Measurements from ENCODE around the gene MRGPRX2. TPM values are rescaled to one million over a fixed set of nuclear protein-coding genes. Genes with fewer than 3 reads are reported as not detected.
A peak's percentile ranks its signal among the peaks of the same experiment; 100 is the strongest.

The MRGPRX2 gene
- not detected for total RNA-seq
- polyA plus RNA-seq = not detected

DNA sequence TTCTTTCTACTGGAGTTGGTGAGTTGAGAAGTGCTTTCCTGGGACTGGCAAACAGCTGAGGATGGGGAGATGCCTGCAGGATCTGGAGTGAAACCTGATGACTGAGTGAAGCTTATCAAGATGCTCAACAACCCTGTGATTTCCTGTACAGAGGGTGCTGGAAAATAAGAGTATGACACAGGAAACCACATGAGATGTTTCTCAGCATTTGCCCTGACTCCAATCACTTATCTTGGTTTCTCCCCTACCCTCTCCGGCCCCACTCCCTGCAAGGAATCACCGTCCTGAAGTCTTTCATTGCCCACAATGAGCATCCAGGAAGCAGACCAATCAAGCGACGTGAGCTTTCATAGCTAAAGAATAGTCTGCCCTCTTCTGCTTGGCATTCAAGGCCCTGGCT, at the start of gene MRGPRX2:
MRGPRX2 (minus strand) TSS at position 89 of the 400 bp plus-strand sequence. CDS start 4,315 bp downstream, outside the sequence.
- no peaks in the 10 kb centered on the region for H3K36me3 ChIP-seq (ENCODE audit: insufficient read depth, low read length)
- no peaks in the 10 kb centered on the region for H3K27me3 ChIP-seq (ENCODE audit: insufficient read depth, low read length)
- H3K4me3 ChIP-seq (ENCODE audit: low read length in 2 of 2) = no peak within 1 kb of the TSS
- intact Hi-C loops (cut with micrococcal nuclease) = no loop called here
- CTCF ChIA-PET (ENCODE audit: partially characterized antibody) = interaction anchor here (1.2 to 7.1 kb wide), 3 partner anchors 8 to 16 kb away, joined by 4 to 50 read pairs (median 41); no protein-coding TSS in a partner anchor
- Mint-ChIP-seq H3K4me1 (peaks cover 15 to 29% (median 21%) of the 10 kb centered on the region in 4 donors), H3K9me3 (peaks cover 0 to 2% (median 0%) of the 10 kb centered on the region in 8 donors), H3K27me3 (peaks cover 0 to under 1% of the 10 kb centered on the region in 2 donors), H3K36me3 (no peaks in the 10 kb centered on the region), H3K4me3 (peak within 1 kb of the TSS in 7 of 8 donors; percentile 4 to 70 (median 35)), H3K27ac (peak within 1 kb of the TSS in 5 of 7 donors; percentile 25 to 71 (median 54))
- POLR2A ChIA-PET (ENCODE audit: partially characterized antibody) = no interaction called here
- H3K4me1 ChIP-seq (ENCODE audit: insufficient read depth, low read length) = peaks cover 20% of the 10 kb centered on the region
- no peak within 1 kb of the TSS for H3K27ac ChIP-seq (ENCODE audit: low read depth, low read length)
- H3K9me3 ChIP-seq (ENCODE audit: control insufficient read depth in 1 of 2, low read length in 2 of 2) = no peaks in the 10 kb centered on the region
- peak in 1 of 5 donors; percentile 1 for DNase-seq

DNA sequence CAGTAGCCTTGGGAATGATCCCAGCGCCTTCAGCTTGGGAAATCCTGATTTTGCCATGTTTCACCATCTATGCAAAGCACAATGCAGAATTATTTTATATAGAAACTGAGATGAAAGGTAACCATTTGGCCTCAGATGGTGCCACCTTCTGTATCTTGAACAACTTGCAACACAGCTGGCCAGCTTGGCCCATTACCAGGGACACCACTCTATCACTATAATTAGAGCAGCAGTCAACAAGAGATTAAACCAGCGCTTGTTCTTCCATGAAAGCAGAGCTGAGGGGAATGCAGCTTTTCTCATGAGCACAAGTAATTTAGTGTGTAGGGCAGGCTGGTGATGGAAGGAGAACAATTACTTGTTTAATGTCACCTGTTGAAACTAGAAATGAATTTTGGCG, 49.8 kb upstream of the MRGPRX2 start:
- Histone ChIP-seq H3K4me3 (ENCODE audit: low read length in 2 of 2) (no peak overlapping the region), H3K27me3 (ENCODE audit: insufficient read depth, low read length) (no peaks in the 10 kb centered on the region), H3K4me1 (ENCODE audit: insufficient read depth, low read length) (no peaks in the 10 kb centered on the region), H3K27ac (ENCODE audit: low read depth, low read length) (no peak overlapping the region), H3K9me3 (ENCODE audit: control insufficient read depth in 1 of 2, low read length in 2 of 2) (no peaks in the 10 kb centered on the region), H3K36me3 (ENCODE audit: insufficient read depth, low read length) (no peaks in the 10 kb centered on the region)
- ChIA-PET CTCF (ENCODE audit: partially characterized antibody) (interaction anchor here (0.7 to 4.0 kb wide), 2 partner anchors 33 to 39 kb away, joined by 3 to 16 read pairs; no protein-coding TSS in a partner anchor), POLR2A (ENCODE audit: partially characterized antibody) (no interaction called here)
- intact Hi-C loops (cut with micrococcal nuclease) = no loop called here
- Mint-ChIP-seq H3K36me3 (no peaks in the 10 kb centered on the region), H3K9me3 (no peaks in the 10 kb centered on the region), H3K27ac (no peak overlapping the region), H3K27me3 (peaks cover 3 to 16% of the 10 kb centered on the region in 2 donors), H3K4me1 (no peaks in the 10 kb centered on the region), H3K4me3 (no peak overlapping the region)
- DNase-seq = no peak

DNA sequence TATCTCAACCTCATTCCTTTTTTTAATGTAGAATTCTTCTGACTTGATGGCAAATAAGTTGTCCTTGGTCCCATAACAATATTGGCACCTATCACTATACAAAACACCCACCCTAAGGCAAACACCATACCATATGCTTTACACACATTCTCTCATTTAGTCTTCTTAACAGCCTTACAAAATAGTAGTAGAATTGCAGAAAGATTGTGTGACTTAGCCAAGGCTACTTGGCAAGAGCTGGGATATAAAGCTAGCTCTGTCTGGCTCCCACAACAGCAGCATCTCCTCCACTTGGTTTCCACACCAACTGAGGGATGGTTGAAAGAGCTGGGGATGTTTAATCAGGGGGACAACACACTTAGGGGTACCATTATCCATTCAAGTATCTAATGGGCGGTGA, 46.6 kb upstream of the MRGPRX2 start:
- Mint-ChIP-seq H3K4me1 (no peaks in the 10 kb centered on the region), H3K27ac (no peak overlapping the region), H3K27me3 (peaks cover 5 to 16% of the 10 kb centered on the region in 2 donors), H3K9me3 (peaks cover 0 to 2% (median 0%) of the 10 kb centered on the region in 8 donors), H3K4me3 (peak overlapping the region in 1 of 8 donors; percentile 10), H3K36me3 (no peaks in the 10 kb centered on the region)
- H3K9me3 ChIP-seq (ENCODE audit: control insufficient read depth in 1 of 2, low read length in 2 of 2) = no peaks in the 10 kb centered on the region
- no peaks in the 10 kb centered on the region for H3K4me1 ChIP-seq (ENCODE audit: insufficient read depth, low read length)
- ChIA-PET POLR2A (ENCODE audit: partially characterized antibody) (interaction anchor here (1.0 kb wide), 1 partner anchor 13 kb away, joined by 3 read pairs; no protein-coding TSS in a partner anchor), CTCF (ENCODE audit: partially characterized antibody) (interaction anchor here (0.8 kb wide), 1 partner anchor 26 kb away, joined by 3 read pairs; no protein-coding TSS in a partner anchor)
- no peak for DNase-seq
- intact Hi-C loops (cut with micrococcal nuclease) = no loop called here
- H3K36me3 ChIP-seq (ENCODE audit: insufficient read depth, low read length) = no peaks in the 10 kb centered on the region
- no peaks in the 10 kb centered on the region for H3K27me3 ChIP-seq (ENCODE audit: insufficient read depth, low read length)
- no peak overlapping the region for H3K4me3 ChIP-seq (ENCODE audit: low read length in 2 of 2)
- no peak overlapping the region for H3K27ac ChIP-seq (ENCODE audit: low read depth, low read length)

DNA sequence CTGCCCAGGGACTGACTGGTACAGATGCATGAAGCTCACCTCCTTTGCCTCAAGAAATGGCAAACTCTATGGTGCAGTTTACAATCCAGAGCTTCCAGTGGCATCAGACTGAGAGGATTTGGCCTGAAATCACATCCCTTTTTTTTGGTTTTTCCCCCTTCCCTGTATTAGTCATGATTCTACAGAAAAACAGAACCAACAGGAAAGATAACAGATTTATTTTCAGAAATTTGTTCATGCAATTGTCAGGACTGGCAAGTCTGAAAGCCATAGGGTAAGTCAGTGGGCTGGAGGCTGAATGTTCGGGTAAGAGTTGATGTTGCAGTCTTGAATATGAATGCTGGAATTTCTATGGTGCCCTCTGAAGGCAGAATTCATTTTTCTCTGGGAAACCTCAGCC, 44.5 kb upstream of the MRGPRX2 start:
- intact Hi-C loops (cut with micrococcal nuclease) = no loop called here
- H3K36me3 Mint-ChIP-seq = no peaks in the 10 kb centered on the region
- no peaks in the 10 kb centered on the region for H3K27me3 ChIP-seq (ENCODE audit: insufficient read depth, low read length)
- H3K9me3 ChIP-seq (ENCODE audit: control insufficient read depth in 1 of 2, low read length in 2 of 2) = no peaks in the 10 kb centered on the region
- no peak overlapping the region for H3K4me3 ChIP-seq (ENCODE audit: low read length in 2 of 2)
- DNase-seq = no peak
- ChIA-PET CTCF (ENCODE audit: partially characterized antibody) (no interaction called here), POLR2A (ENCODE audit: partially characterized antibody) (no interaction called here)
- peaks cover 0 to 9% (median 4%) of the 10 kb centered on the region in 8 donors for H3K9me3 Mint-ChIP-seq
- H3K4me3 Mint-ChIP-seq = no peak overlapping the region
- H3K27ac ChIP-seq (ENCODE audit: low read depth, low read length) = no peak overlapping the region
- H3K4me1 ChIP-seq (ENCODE audit: insufficient read depth, low read length) = no peaks in the 10 kb centered on the region
- H3K27me3 Mint-ChIP-seq = peaks cover 8 to 13% of the 10 kb centered on the region in 2 donors
- H3K27ac Mint-ChIP-seq = no peak overlapping the region
- H3K4me1 Mint-ChIP-seq = no peaks in the 10 kb centered on the region
- no peaks in the 10 kb centered on the region for H3K36me3 ChIP-seq (ENCODE audit: insufficient read depth, low read length)

DNA sequence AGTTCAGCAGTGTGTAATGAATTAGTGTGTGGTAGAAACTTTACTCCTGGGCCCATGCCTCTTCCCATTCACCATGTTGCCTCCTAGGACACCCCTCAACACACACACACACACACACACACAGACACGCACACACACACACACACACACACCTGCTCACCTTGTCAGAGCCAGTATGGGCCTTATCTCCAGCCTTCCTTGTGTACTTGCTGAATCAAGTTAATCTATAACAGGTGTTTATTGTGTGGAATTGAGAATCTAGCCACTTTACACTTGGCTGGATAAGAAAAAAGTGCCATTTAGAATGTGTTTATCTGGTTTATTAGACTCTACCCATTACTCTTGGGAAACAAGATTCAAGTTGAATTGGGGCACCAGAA, 42.0 kb upstream of the MRGPRX2 start:
- Mint-ChIP-seq H3K4me3 (no peak overlapping the region), H3K27me3 (peaks cover 11 to 14% of the 10 kb centered on the region in 2 donors), H3K36me3 (no peaks in the 10 kb centered on the region), H3K4me1 (no peaks in the 10 kb centered on the region), H3K9me3 (peaks cover 0 to 9% (median 4%) of the 10 kb centered on the region in 8 donors), H3K27ac (no peak overlapping the region)
- Histone ChIP-seq H3K4me3 (ENCODE audit: low read length in 2 of 2) (no peak overlapping the region), H3K36me3 (ENCODE audit: insufficient read depth, low read length) (no peaks in the 10 kb centered on the region), H3K4me1 (ENCODE audit: insufficient read depth, low read length) (no peaks in the 10 kb centered on the region), H3K27ac (ENCODE audit: low read depth, low read length) (no peak overlapping the region), H3K9me3 (ENCODE audit: control insufficient read depth in 1 of 2, low read length in 2 of 2) (no peaks in the 10 kb centered on the region), H3K27me3 (ENCODE audit: insufficient read depth, low read length) (no peaks in the 10 kb centered on the region)
- ChIA-PET CTCF (ENCODE audit: partially characterized antibody) (no interaction called here), POLR2A (ENCODE audit: partially characterized antibody) (no interaction called here)
- DNase-seq = no peak
- intact Hi-C loops (cut with micrococcal nuclease) = no loop called here

DNA sequence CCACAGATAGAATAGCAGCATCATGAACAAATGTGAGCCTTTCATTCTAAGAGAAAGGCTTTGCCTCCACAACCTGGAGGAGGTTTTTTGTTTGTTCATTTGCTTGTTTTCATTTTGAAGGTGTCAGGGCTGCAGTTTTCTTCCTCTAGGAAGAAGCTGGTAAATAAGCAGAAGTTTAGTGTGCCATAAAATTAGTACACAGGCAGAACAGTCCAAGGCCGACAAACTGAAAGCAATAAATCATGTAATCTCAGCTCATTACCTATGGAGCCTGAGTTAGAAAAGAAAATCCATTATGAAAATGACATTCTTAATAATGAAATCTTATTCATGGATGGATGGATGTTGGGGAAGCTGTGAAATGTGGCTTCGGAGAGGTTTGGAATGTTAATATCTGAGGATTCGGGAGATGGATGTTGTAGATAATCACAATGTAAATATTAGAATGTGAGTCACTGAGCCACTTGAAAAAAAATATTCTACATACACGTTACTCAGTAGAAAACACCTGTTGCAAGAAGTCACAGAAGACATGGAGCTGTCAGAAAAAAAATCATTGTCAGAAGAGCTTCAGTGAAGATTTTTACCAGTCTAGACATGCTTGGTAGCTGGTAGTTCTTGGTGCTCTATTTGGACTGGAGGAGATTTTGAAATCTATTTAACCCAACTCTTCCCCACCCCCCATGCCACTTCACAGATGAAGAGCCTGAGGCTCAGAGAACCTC, 41.4 kb upstream of the MRGPRX2 start:
- Histone ChIP-seq H3K4me3 (ENCODE audit: low read length in 2 of 2) (no peak overlapping the region), H3K36me3 (ENCODE audit: insufficient read depth, low read length) (no peaks in the 10 kb centered on the region), H3K4me1 (ENCODE audit: insufficient read depth, low read length) (no peaks in the 10 kb centered on the region), H3K27ac (ENCODE audit: low read depth, low read length) (no peak overlapping the region), H3K27me3 (ENCODE audit: insufficient read depth, low read length) (no peaks in the 10 kb centered on the region), H3K9me3 (ENCODE audit: control insufficient read depth in 1 of 2, low read length in 2 of 2) (no peaks in the 10 kb centered on the region)
- Mint-ChIP-seq H3K36me3 (no peaks in the 10 kb centered on the region), H3K27ac (no peak overlapping the region), H3K9me3 (peaks cover 0 to 9% (median 4%) of the 10 kb centered on the region in 8 donors), H3K27me3 (peaks cover 13 to 16% of the 10 kb centered on the region in 2 donors), H3K4me1 (no peaks in the 10 kb centered on the region), H3K4me3 (no peak overlapping the region)
- no peak for DNase-seq
- POLR2A ChIA-PET (ENCODE audit: partially characterized antibody) = no interaction called here
- intact Hi-C loops (cut with micrococcal nuclease) = no loop called here
- CTCF ChIA-PET (ENCODE audit: partially characterized antibody) = no interaction called here

DNA sequence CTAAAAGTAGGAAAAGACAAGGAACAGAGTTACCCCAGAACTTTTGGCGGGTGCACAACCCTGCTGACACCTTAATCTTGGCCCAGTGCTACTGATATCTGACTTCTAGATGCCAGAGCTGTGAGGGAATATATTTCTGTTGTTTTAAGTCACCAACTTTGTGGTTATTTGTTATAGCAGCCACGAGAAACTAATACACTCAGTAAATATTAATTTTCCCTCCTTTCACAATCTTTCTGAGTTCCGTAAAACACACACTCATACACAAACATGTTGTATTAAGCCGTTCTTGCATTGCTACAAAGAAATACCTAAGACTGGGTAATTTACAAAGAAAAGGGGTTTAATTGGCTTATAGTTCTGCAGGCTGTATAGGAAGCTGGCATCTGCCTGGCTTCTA, 40.4 kb upstream of the MRGPRX2 start:
- intact Hi-C loops (cut with micrococcal nuclease) = no loop called here
- DNase-seq = no peak
- H3K36me3 Mint-ChIP-seq = no peaks in the 10 kb centered on the region
- no peak overlapping the region for H3K4me3 Mint-ChIP-seq
- no peak overlapping the region for H3K27ac Mint-ChIP-seq
- peaks cover 0 to 9% (median 4%) of the 10 kb centered on the region in 8 donors for H3K9me3 Mint-ChIP-seq
- no peaks in the 10 kb centered on the region for H3K27me3 ChIP-seq (ENCODE audit: insufficient read depth, low read length)
- no peaks in the 10 kb centered on the region for H3K36me3 ChIP-seq (ENCODE audit: insufficient read depth, low read length)
- ChIA-PET POLR2A (ENCODE audit: partially characterized antibody) (no interaction called here), CTCF (ENCODE audit: partially characterized antibody) (interaction anchor here (1.3 kb wide), 1 partner anchor 24 kb away, joined by 3 read pairs; no protein-coding TSS in a partner anchor)
- H3K9me3 ChIP-seq (ENCODE audit: control insufficient read depth in 1 of 2, low read length in 2 of 2) = no peaks in the 10 kb centered on the region
- no peaks in the 10 kb centered on the region for H3K4me1 ChIP-seq (ENCODE audit: insufficient read depth, low read length)
- no peak overlapping the region for H3K4me3 ChIP-seq (ENCODE audit: low read length in 2 of 2)
- H3K4me1 Mint-ChIP-seq = no peaks in the 10 kb centered on the region
- peaks cover 18% of the 10 kb centered on the region in 2 donors for H3K27me3 Mint-ChIP-seq
- no peak overlapping the region for H3K27ac ChIP-seq (ENCODE audit: low read depth, low read length)

Measured in CD4-positive, alpha-beta memory T cell (primary cell).